GM12891 (cell line): ENCODE results near the gene PIGZ.

Experiments used
- POLR2A ChIP-seq: IDR thresholded peaks from 2 replicates; pipeline ENCODE4 v1.6.1; 2011; ENCODE audit warnings: low read depth, low read length, control low read depth
- POLR2AphosphoS5 ChIP-seq: IDR thresholded peaks from 2 replicates; pipeline ENCODE4 v1.6.1; 2011; ENCODE audit warnings: low read depth, low read length, control low read depth
- TAF1 ChIP-seq: IDR thresholded peaks from 2 replicates; pipeline ENCODE4 v1.6.1; 2011; ENCODE audit warnings: low read depth, low read length, control low read depth

- TF ChIP-seq POLR2A, result no peak
- TF ChIP-seq POLR2AphosphoS5, result no peak
- no peak for TF ChIP-seq TAF1
These were observed 43.9 kb upstream of the PIGZ start for GRCh38 chr3:197012540-197012883.
